Measurements from ENCODE around the gene CST3.

CST3 gene

GRCh38 chr20:23634044-23634801, 3.5 kb downstream of the CST3 start:
- TF ChIP-seq CTCF (IDR thresholded peaks at IDR 0.05; ENCODE audit: control insufficient read depth, insufficient read depth, low read depth, low read length, missing control alignments), result no peak
- no peak overlapping the region for H3K4me3 ChIP-seq (ENCODE audit: control insufficient read depth, low read depth, low read length)
- DNase-seq (ENCODE audit: low read depth), result no peak

GRCh38 chr20:23632711-23633573, 4.8 kb downstream of the CST3 start:
- no peak for TF ChIP-seq CTCF (IDR thresholded peaks at IDR 0.05; ENCODE audit: control insufficient read depth, insufficient read depth, low read depth, low read length, missing control alignments)
- no peak for DNase-seq (ENCODE audit: low read depth)
- no peak overlapping the region for H3K4me3 ChIP-seq (ENCODE audit: control insufficient read depth, low read depth, low read length)

GRCh38 chr20:23631981-23632710, 5.6 kb downstream of the CST3 start:
- H3K4me3 ChIP-seq (ENCODE audit: control insufficient read depth, low read depth, low read length), result no peak overlapping the region
- no peak for DNase-seq (ENCODE audit: low read depth)
- TF ChIP-seq CTCF (IDR thresholded peaks at IDR 0.05; ENCODE audit: control insufficient read depth, insufficient read depth, low read depth, low read length, missing control alignments), result no peak

- DNase-seq (ENCODE audit: low read depth), result no peak
- TF ChIP-seq CTCF (IDR thresholded peaks at IDR 0.05; ENCODE audit: control insufficient read depth, insufficient read depth, low read depth, low read length, missing control alignments), result no peak
- no peak overlapping the region for H3K4me3 ChIP-seq (ENCODE audit: control insufficient read depth, low read depth, low read length)
Observed at GRCh38 chr20:23631226-23631822, 6.4 kb downstream of the CST3 start.

GRCh38 chr20:23630392-23630849, 7.3 kb downstream of the CST3 start:
- H3K4me3 ChIP-seq (ENCODE audit: control insufficient read depth, low read depth, low read length), result no peak overlapping the region
- no peak for DNase-seq (ENCODE audit: low read depth)
- no peak for TF ChIP-seq CTCF (IDR thresholded peaks at IDR 0.05; ENCODE audit: control insufficient read depth, insufficient read depth, low read depth, low read length, missing control alignments)
